Astrocyte of the spinal cord (primary cell): Measurements from ENCODE around the gene METTL27.
"Not testable (repeated sequence)": the region's sequence is repeated elsewhere in the genome, so short reads cannot be mapped to it uniquely, and the experiment has no call there.

Experiments
- DNase-seq: peaks from one replicate; pipeline ENCODE4 v3.0.0; 2011; ENCODE audit warnings: low read depth, low spot score
- H3K4me3 ChIP-seq: 2 replicates; pipeline ENCODE4 v1.5.1; 2011; ENCODE audit warnings: low read depth, mild to moderate bottlenecking, low read length, moderate library complexity
- CTCF ChIP-seq: IDR thresholded peaks from 2 replicates; pipeline ENCODE4 v1.5.1; 2012; ENCODE audit warnings: low read depth, mild to moderate bottlenecking, low read length, inconsistent platforms
- in situ Hi-C: cut with HindIII; loops from 2 replicates; pipeline ENCODE4 v1.10.0; 2017; ENCODE audit warnings: low sequenced_read_pairs

METTL27 gene

GRCh38 chr7:73838642-73839041, 3.7 kb downstream of the METTL27 start:
- H3K4me3 ChIP-seq, result no peak overlapping the region
- in situ Hi-C loops, result no loop called here
- no peak for DNase-seq
- TF ChIP-seq CTCF, result no peak

GRCh38 chr7:73837167-73837566, 5.1 kb downstream of the METTL27 start:
- H3K4me3 ChIP-seq, in situ Hi-C loops: not testable (repeated sequence)

GRCh38 chr7:73834626-73835191, 7.6 kb downstream of the METTL27 start:
- TF ChIP-seq CTCF, result no peak
- no peak for DNase-seq
- in situ Hi-C loops, result no loop called here
- no peak overlapping the region for H3K4me3 ChIP-seq

More at GRCh38 chr7:73837167-73837566, 5.1 kb downstream of the METTL27 start:
- DNase-seq, result not testable (repeated sequence)

GRCh38 chr7:73833251-73833919, 8.9 kb downstream of the METTL27 start:
- in situ Hi-C loops, result no loop called here
- no peak overlapping the region for H3K4me3 ChIP-seq
- TF ChIP-seq CTCF, result no peak
- DNase-seq, result no peak

- in situ Hi-C loops, result no loop called here
- DNase-seq, result no peak
- no peak overlapping the region for H3K4me3 ChIP-seq
- TF ChIP-seq CTCF, result no peak
Measured at GRCh38 chr7:73832806-73833205, 9.5 kb downstream of the METTL27 start.

GRCh38 chr7:73831834-73832651, 10.3 kb downstream of the METTL27 start:
- DNase-seq, result no peak
- in situ Hi-C loops, result no loop called here
- no peak overlapping the region for H3K4me3 ChIP-seq
- TF ChIP-seq CTCF, result no peak

- H3K4me3 ChIP-seq, result no peak overlapping the region
- in situ Hi-C loops, result no loop called here
- DNase-seq, result no peak
- TF ChIP-seq CTCF, result no peak
Measured at GRCh38 chr7:73831584-73831833, 10.8 kb downstream of the METTL27 start.
